SK-N-SH (cell line): ENCODE data around the gene FEM1B. TPM values are rescaled to one million over a fixed set of nuclear protein-coding genes. Genes with fewer than 3 reads are reported as not detected.

Source experiments
- CTCF ChIA-PET: fragments of 300-600, 350-600 bp; formaldehyde crosslinking; extraction: SDS; loops from one replicate; lab custom pipeline; 2021; lab: Yijun Ruan, JAX
- POLR2A ChIA-PET: fragments of 350-600 bp; sonication (Branson Sonifier 250); formaldehyde crosslinking; extraction: SDS; loops from one replicate; lab custom pipeline; 2020; ENCODE audit warnings: antibody characterized with exemption, inconsistent platforms; lab: Yijun Ruan, JAX
- DNase-seq: peaks from one replicate; pipeline ENCODE4 v3.0.0; 2012
- H2AFZ ChIP-seq: fragments of 200-600 bp; sonication (generic); 2 replicates; pipeline ENCODE4 v1.8.1; 2016; ENCODE audit warnings: antibody characterized with exemption, mild to moderate bottlenecking, low read depth
- H3F3A ChIP-seq: fragments of 200-600 bp; sonication (generic); replicated peaks from 2 replicates; pipeline ENCODE3; 2016; ENCODE audit warnings: antibody characterized with exemption, mild to moderate bottlenecking; ENCODE audit not compliant: insufficient read depth
- H3K27ac ChIP-seq, 2 experiments: fragments of 200-500 bp in 1 of 2; fragments of 200-600 bp in 1 of 2; sonication (Bioruptor generic) in 1 of 2; sonication (generic), shearing (Covaris generic) in 1 of 2; 2 replicates each; pipeline versions ENCODE4 v1.5.1 to v1.6.1; 2014 to 2016; ENCODE audit warnings: low read depth in 2 of 2, inconsistent platforms in 1 of 2, low read length in 1 of 2, mild to moderate bottlenecking in 1 of 2, mixed read lengths in 1 of 2
- H3K27me3 ChIP-seq: fragments of 200-600 bp; sonication (generic), shearing (Covaris generic); 2 replicates; pipeline ENCODE4 v1.6.1; 2016; ENCODE audit warnings: mixed run types; ENCODE audit not compliant: insufficient read depth
- H3K36me3 ChIP-seq, 2 experiments: fragments of 200-500 bp in 1 of 2; fragments of 200-600 bp in 1 of 2; sonication (Bioruptor generic) in 1 of 2; sonication (generic) in 1 of 2; replicated peaks in 1 of 2; 2 replicates each; pipeline versions ENCODE3 to v1.5.1; 2014 to 2016; ENCODE audit warnings: low read length in 1 of 2, mild to moderate bottlenecking in 1 of 2; ENCODE audit not compliant: insufficient read depth in 2 of 2, control insufficient read depth in 1 of 2
- H3K4me1 ChIP-seq, 2 experiments: fragments of 200-500 bp in 1 of 2; fragments of 200-600 bp in 1 of 2; sonication (Bioruptor generic) in 1 of 2; sonication (generic), shearing (Covaris generic) in 1 of 2; 2 replicates each; pipeline versions ENCODE4 v1.5.1 to v1.6.1; 2014 to 2016; ENCODE audit warnings: low read depth in 1 of 2, low read length in 1 of 2, mixed run types in 1 of 2; ENCODE audit not compliant: insufficient read depth in 2 of 2, control insufficient read depth in 1 of 2
- H3K4me2 ChIP-seq: fragments of 200-600 bp; sonication (generic), shearing (Covaris generic); 2 replicates; pipeline ENCODE4 v1.6.1; 2017; ENCODE audit warnings: mixed run types
- H3K4me3 ChIP-seq, 2 experiments: fragments of 200-500 bp in 1 of 2; fragments of 200-600 bp in 1 of 2; sonication (Bioruptor generic) in 1 of 2; sonication (generic), shearing (Covaris generic) in 1 of 2; 2 replicates each; pipeline versions ENCODE4 v1.5.1 to v1.8.1; 2014 to 2016; ENCODE audit warnings: low read depth in 2 of 2, inconsistent platforms in 1 of 2, low read length in 1 of 2, mild to moderate bottlenecking in 1 of 2, mixed read lengths in 1 of 2, moderate library complexity in 1 of 2
- H3K79me2 ChIP-seq: fragments of 200-600 bp; sonication (generic); 2 replicates; pipeline ENCODE4 v1.8.1; 2017; ENCODE audit warnings: mild to moderate bottlenecking; ENCODE audit not compliant: insufficient read depth
- H3K9ac ChIP-seq: fragments of 200-600 bp; sonication (generic); 2 replicates; pipeline ENCODE4 v1.6.1; 2017; ENCODE audit warnings: mixed run types
- H3K9me2 ChIP-seq: fragments of 200-600 bp; sonication (generic); 2 replicates; pipeline ENCODE4 v1.6.1; 2017; ENCODE audit warnings: mixed run types
- H3K9me3 ChIP-seq: fragments of 200-600 bp; sonication (generic); 2 replicates; pipeline ENCODE4 v1.6.1; 2017; ENCODE audit warnings: mixed run types, mild to moderate bottlenecking, moderate library complexity
- H4K20me1 ChIP-seq: fragments of 200-600 bp; sonication (generic); 2 replicates; pipeline ENCODE4 v1.6.1; 2017; ENCODE audit warnings: mild to moderate bottlenecking, mixed run types; ENCODE audit not compliant: insufficient read depth
- CHD2 ChIP-seq: fragments of 150-350 bp; IDR thresholded peaks from 2 replicates; pipeline ENCODE4 v1.6.1; 2018; ENCODE audit warnings: low read length; ENCODE audit not compliant: partially characterized antibody
- EP300 ChIP-seq, 2 experiments: IDR thresholded peaks; 2 replicates each; pipeline versions ENCODE4 v1.4.0 to v1.6.1; 2012; ENCODE audit warnings: borderline replicate concordance in 1 of 2, low read depth in 1 of 2, low read length in 1 of 2
- EZH2phosphoT487 ChIP-seq: fragments of 200-600 bp; sonication (generic); IDR thresholded peaks from 2 replicates; pipeline ENCODE4 v1.6.1; 2017; ENCODE audit warnings: low read depth, mixed run types, mild to moderate bottlenecking, antibody characterized with exemption, moderate library complexity, borderline replicate concordance
- FOSL2 ChIP-seq: IDR thresholded peaks from 2 replicates; pipeline ENCODE4 v1.4.0; 2012; ENCODE audit warnings: low read depth, mild to moderate bottlenecking, moderate library complexity, borderline replicate concordance
- FOXJ3 ChIP-seq: sonication (generic); formaldehyde crosslinking; IDR thresholded peaks from 2 replicates; pipeline ENCODE4 v1.5.1; 2020; ENCODE audit warnings: mild to moderate bottlenecking, missing genetic modification reagents
- GABPA ChIP-seq: IDR thresholded peaks from 2 replicates; pipeline ENCODE4 v1.4.0; 2012; ENCODE audit warnings: low read depth, mild to moderate bottlenecking
- JUND ChIP-seq: IDR thresholded peaks from 2 replicates; pipeline ENCODE4 v1.4.0; 2012
- POLR2AphosphoS5 ChIP-seq: IDR thresholded peaks from 2 replicates; pipeline ENCODE4 v1.6.1; 2012; ENCODE audit warnings: low read depth, low read length
- RAD21 ChIP-seq: IDR thresholded peaks from 2 replicates; pipeline ENCODE4 v1.6.1; 2012; ENCODE audit warnings: mild to moderate bottlenecking, low read length
- RCOR1 ChIP-seq: fragments of 150-350 bp; IDR thresholded peaks from 2 replicates; pipeline ENCODE4 v1.6.1; 2017; ENCODE audit warnings: antibody characterized with exemption, low read length
- TCF12 ChIP-seq: IDR thresholded peaks from 2 replicates; pipeline ENCODE4 v1.4.0; 2012
- TEAD4 ChIP-seq: IDR thresholded peaks from 2 replicates; pipeline ENCODE4 v1.4.0; 2012; ENCODE audit warnings: mild to moderate bottlenecking, borderline replicate concordance; ENCODE audit not compliant: insufficient read depth
- WGBS: methylation state at CpG from one replicate; pipeline ENCODE4 v1.1.6; 2017; ENCODE audit warnings: low lambda C conversion rate; 5-methylcytosine and 5-hydroxymethylcytosine counted together
- polyA plus RNA-seq, 3 experiments: library from polyadenylated mRNA; depleted of rRNA; stranded (reverse); fragments of >200 nt; gene quantifications; 2 replicates each; pipeline ENCODE4 v1.2.3, GENCODE V29; 2012
- TF ChIP-seq, protein P1 (sequence below): IDR thresholded peaks from 2 replicates; pipeline ENCODE4 v1.6.1; 2012; ENCODE audit warnings: mild to moderate bottlenecking, low read depth, low read length, moderate library complexity
- TF ChIP-seq, protein P2 (sequence below): IDR thresholded peaks from 2 replicates; pipeline ENCODE4 v1.4.0; 2012; ENCODE audit warnings: low read depth, borderline replicate concordance
- TF ChIP-seq, protein P3 (sequence below): IDR thresholded peaks from 2 replicates; pipeline ENCODE4 v1.4.0; 2012; ENCODE audit warnings: low read depth, borderline replicate concordance
- TF ChIP-seq, protein P4 (sequence below): IDR thresholded peaks from 2 replicates; pipeline ENCODE4; 2012
- TF ChIP-seq, protein P5 (sequence below): fragments of 200-600 bp; sonication (generic); IDR thresholded peaks from 2 replicates; pipeline ENCODE4 v1.6.1; 2017; ENCODE audit warnings: antibody characterized with exemption, mild to moderate bottlenecking, moderate library complexity

Gene FEM1B
- polyA plus RNA-seq, 1 of the 3 experiments (the other 2 are of a cell fraction), result 14.0 TPM

DNA sequence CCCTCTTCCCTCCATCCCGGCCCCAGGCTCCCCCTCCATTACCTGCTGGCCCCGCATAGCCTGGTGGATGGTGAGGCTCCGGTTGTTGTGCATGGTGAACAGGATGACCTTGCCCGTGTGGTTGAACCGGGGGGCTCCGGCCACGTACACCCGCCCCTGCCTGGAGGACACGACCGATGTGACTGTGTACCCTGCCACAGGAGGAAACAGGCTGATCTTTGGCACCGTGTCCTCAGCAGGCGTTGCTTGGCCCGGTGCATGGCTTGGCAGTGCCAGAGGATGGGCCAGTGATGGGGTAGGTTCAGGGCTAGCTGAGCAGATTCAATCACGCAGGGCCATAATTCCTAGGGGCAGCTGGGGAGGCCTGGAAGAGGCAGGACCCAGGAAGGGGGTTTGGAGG is 58.1 kb downstream of the FEM1B start:
- no peak overlapping the region for H3K4me3 ChIP-seq
- H3K27ac ChIP-seq, result no peak overlapping the region
- TF ChIP-seq JUND (no peak), EZH2phosphoT487 (no peak), GABPA (no peak), RCOR1 (no peak), POLR2AphosphoS5 (no peak), TCF12 (no peak), EP300 (IDR thresholded peaks at IDR 0.05; ENCODE audit: borderline replicate concordance in 1 of 2, low read depth in 1 of 2, low read length in 1 of 2) (no peak), CHD2 (no peak), RAD21 (no peak), FOXJ3 (no peak), FOSL2 (no peak), TEAD4 (no peak)
- TF ChIP-seq, protein P1, sequence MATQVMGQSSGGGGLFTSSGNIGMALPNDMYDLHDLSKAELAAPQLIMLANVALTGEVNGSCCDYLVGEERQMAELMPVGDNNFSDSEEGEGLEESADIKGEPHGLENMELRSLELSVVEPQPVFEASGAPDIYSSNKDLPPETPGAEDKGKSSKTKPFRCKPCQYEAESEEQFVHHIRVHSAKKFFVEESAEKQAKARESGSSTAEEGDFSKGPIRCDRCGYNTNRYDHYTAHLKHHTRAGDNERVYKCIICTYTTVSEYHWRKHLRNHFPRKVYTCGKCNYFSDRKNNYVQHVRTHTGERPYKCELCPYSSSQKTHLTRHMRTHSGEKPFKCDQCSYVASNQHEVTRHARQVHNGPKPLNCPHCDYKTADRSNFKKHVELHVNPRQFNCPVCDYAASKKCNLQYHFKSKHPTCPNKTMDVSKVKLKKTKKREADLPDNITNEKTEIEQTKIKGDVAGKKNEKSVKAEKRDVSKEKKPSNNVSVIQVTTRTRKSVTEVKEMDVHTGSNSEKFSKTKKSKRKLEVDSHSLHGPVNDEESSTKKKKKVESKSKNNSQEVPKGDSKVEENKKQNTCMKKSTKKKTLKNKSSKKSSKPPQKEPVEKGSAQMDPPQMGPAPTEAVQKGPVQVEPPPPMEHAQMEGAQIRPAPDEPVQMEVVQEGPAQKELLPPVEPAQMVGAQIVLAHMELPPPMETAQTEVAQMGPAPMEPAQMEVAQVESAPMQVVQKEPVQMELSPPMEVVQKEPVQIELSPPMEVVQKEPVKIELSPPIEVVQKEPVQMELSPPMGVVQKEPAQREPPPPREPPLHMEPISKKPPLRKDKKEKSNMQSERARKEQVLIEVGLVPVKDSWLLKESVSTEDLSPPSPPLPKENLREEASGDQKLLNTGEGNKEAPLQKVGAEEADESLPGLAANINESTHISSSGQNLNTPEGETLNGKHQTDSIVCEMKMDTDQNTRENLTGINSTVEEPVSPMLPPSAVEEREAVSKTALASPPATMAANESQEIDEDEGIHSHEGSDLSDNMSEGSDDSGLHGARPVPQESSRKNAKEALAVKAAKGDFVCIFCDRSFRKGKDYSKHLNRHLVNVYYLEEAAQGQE, result no peak
- TF ChIP-seq, protein P2, sequence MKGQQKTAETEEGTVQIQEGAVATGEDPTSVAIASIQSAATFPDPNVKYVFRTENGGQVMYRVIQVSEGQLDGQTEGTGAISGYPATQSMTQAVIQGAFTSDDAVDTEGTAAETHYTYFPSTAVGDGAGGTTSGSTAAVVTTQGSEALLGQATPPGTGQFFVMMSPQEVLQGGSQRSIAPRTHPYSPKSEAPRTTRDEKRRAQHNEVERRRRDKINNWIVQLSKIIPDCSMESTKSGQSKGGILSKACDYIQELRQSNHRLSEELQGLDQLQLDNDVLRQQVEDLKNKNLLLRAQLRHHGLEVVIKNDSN, result no peak
- TF ChIP-seq, protein P3, sequence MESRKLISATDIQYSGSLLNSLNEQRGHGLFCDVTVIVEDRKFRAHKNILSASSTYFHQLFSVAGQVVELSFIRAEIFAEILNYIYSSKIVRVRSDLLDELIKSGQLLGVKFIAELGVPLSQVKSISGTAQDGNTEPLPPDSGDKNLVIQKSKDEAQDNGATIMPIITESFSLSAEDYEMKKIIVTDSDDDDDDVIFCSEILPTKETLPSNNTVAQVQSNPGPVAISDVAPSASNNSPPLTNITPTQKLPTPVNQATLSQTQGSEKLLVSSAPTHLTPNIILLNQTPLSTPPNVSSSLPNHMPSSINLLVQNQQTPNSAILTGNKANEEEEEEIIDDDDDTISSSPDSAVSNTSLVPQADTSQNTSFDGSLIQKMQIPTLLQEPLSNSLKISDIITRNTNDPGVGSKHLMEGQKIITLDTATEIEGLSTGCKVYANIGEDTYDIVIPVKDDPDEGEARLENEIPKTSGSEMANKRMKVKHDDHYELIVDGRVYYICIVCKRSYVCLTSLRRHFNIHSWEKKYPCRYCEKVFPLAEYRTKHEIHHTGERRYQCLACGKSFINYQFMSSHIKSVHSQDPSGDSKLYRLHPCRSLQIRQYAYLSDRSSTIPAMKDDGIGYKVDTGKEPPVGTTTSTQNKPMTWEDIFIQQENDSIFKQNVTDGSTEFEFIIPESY, result no peak
- TF ChIP-seq, protein P4, sequence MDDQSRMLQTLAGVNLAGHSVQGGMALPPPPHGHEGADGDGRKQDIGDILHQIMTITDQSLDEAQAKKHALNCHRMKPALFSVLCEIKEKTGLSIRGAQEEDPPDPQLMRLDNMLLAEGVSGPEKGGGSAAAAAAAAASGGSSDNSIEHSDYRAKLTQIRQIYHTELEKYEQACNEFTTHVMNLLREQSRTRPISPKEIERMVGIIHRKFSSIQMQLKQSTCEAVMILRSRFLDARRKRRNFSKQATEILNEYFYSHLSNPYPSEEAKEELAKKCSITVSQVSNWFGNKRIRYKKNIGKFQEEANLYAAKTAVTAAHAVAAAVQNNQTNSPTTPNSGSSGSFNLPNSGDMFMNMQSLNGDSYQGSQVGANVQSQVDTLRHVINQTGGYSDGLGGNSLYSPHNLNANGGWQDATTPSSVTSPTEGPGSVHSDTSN, result no peak
- TF ChIP-seq, protein P5, sequence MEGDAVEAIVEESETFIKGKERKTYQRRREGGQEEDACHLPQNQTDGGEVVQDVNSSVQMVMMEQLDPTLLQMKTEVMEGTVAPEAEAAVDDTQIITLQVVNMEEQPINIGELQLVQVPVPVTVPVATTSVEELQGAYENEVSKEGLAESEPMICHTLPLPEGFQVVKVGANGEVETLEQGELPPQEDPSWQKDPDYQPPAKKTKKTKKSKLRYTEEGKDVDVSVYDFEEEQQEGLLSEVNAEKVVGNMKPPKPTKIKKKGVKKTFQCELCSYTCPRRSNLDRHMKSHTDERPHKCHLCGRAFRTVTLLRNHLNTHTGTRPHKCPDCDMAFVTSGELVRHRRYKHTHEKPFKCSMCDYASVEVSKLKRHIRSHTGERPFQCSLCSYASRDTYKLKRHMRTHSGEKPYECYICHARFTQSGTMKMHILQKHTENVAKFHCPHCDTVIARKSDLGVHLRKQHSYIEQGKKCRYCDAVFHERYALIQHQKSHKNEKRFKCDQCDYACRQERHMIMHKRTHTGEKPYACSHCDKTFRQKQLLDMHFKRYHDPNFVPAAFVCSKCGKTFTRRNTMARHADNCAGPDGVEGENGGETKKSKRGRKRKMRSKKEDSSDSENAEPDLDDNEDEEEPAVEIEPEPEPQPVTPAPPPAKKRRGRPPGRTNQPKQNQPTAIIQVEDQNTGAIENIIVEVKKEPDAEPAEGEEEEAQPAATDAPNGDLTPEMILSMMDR, result no peak
- no peaks in the 10 kb centered on the region for H3F3A ChIP-seq
- H3K27me3 ChIP-seq, result no peaks in the 10 kb centered on the region
- no peak overlapping the region for H3K9ac ChIP-seq
- no peaks in the 10 kb centered on the region for H3K79me2 ChIP-seq
- H3K9me3 ChIP-seq, result no peaks in the 10 kb centered on the region
- 91% methylated on average over 14 of the region's 14 CpGs for WGBS
- no peaks in the 10 kb centered on the region for H3K9me2 ChIP-seq
- CTCF ChIA-PET, result interaction anchor here (1.2 to 2.1 kb wide), 3 partner anchors 8 to 216 kb away, joined by 3 to 7 read pairs (median 4); no protein-coding TSS in a partner anchor
- no peak overlapping the region for H2AFZ ChIP-seq
- H3K4me1 ChIP-seq, result peaks cover 14% of the 10 kb centered on the region in 2 experiments; a peak in 3 of 4 replicates
- H3K36me3 ChIP-seq, result no peaks in the 10 kb centered on the region
- DNase-seq, result no peak
- POLR2A ChIA-PET, result no interaction called here
- no peak overlapping the region for H3K4me2 ChIP-seq
- no peaks in the 10 kb centered on the region for H4K20me1 ChIP-seq
